GM10847 (cell line): ENCODE measurements around the gene BTK.
A peak's percentile ranks its signal among the peaks of the same experiment; 100 is the strongest.

Source experiments
- POLR2A ChIP-seq: IDR thresholded peaks from 2 replicates; pipeline ENCODE4 v1.6.1; 2011; ENCODE audit not compliant: insufficient read length; ENCODE audit errors: extremely low read depth

BTK gene

GRCh38 chrX:101368800-101369199, 17.2 kb downstream of the BTK start:
- TF ChIP-seq POLR2A: no peak

DNA sequence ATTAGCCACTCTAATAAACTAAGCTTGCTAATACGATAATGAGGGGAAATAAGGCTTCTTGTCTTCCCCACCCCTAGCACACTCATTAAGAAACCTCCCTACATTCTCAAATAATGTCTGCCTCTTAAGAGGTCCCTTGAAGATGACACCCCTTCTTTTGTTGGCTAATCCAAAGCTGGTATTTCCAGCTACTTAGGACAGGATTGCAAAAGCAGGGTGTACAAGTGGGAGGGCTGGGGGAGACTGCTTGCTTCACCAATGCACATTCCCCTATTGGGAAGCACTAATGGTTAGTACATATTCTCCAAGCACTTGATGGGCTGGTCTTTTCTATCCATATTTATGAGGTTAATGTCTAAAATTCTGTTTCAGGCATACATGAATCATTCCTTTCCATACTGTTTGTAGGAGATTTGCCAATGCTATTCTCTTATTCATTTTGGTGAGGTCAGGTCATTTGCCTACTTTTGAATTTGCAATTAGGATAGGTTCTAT, 20.6 kb downstream of the BTK start:
- no peak for TF ChIP-seq POLR2A

DNA sequence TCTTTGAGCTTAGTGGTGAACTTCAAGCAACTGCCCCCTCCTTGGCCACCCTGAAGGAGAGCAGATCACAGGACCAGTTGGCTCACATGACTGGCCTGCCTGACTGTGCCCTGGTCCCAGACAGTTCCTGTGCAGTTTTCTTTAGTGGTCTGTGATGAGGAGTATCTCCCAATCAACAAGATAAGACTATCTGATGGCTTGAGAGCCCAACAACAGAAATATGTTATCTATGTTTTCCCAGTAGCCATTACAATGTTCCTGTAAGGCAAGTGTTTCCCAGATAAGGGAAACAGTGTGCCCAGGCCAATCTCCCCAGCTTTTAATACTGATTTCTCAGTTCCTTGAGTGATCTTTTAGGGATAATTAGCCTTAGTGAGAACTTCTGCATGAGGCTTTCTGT, 23.2 kb downstream of the BTK start:
- no peak for TF ChIP-seq POLR2A

DNA sequence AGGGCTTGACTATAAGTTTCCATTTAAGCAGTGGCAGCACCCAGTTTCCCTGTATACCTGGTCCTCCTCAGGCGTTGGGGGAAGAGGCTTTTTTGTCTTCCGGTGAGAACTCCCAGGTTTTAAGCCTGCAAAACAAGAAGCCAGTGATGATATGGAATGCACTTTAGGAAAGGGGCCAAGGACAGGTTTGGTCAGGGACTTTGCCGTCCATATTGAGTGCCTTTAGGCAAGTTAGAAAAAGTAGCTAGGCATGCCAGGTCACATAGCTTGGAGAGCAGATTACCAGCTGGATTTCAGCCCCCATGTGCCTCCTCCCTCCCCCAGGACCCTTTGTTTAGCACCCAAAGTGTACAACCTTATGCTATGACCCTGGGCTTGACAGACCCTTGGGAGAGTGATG, 23.9 kb downstream of the BTK start:
- TF ChIP-seq POLR2A: no peak

DNA sequence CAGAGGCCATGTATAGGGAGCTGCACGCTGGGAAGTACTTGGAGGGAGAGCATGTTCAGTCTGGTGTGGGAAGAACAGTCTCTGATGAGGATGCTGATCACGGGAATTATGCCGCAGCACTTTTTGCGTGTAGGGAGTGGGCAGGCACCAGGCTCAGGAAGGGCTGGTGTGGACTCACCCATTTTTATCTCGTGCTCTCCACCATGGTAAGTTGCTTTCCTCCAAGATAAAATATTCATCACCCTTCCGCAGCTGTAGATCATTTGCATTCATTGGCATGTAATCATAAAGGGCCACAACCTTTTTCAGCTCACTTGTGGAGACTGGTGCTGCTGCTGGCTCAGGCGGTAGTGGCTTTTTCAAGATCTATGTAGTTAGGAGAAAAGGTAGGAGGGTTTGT, 25.6 kb downstream of the BTK start:
- TF ChIP-seq POLR2A: no peak

- no peak for TF ChIP-seq POLR2A
Measured at GRCh38 chrX:101359966-101360365, 26.0 kb downstream of the BTK start.

DNA sequence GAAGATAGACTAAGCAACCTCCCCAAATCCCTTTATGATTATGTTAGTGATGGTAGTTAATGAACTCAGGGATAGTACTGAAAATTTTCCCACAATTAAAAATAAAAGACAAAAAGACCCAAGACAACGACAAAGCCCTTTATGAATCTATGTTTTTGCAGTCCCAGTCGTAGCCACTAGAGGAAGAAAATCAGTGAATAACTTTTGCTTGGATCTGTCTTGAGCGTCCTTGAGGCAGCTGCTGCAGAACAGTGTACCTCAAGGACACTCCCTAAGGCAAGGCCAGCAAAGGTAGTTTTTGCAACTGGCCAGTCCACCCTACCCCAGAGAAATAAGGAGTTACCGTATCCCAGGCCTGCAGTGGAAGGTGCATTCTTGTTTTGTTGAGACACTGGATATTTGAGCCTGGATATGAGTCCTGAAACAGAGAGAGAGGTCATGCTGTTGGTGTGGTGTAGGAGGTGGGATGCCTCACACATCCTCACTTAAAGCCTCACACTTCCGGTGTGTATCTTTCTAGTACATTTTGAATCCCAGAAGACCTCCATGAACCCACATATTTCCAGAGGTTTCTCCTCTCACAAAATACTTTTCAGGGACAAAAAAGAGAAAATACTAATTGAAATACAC, 28.7 kb downstream of the BTK start:
- TF ChIP-seq POLR2A: no peak

DNA sequence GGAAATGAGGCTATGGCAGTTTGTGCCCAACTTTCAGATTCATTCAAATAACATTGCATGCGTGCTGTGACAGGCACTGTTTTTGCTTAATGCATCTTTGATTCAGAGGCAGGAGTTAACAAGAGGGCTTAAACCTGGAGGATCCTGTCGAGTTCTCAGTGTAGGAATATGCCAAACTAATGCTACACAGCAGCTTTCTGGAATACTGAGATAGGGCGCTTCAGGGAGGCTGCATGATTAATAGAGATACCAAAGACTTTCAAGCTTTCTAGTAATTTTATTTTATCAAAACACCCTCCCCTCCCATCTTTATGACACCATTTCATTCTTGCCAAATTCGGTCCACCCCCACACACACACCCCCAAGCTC, 36.8 kb downstream of the BTK start:
- no peak for TF ChIP-seq POLR2A

DNA sequence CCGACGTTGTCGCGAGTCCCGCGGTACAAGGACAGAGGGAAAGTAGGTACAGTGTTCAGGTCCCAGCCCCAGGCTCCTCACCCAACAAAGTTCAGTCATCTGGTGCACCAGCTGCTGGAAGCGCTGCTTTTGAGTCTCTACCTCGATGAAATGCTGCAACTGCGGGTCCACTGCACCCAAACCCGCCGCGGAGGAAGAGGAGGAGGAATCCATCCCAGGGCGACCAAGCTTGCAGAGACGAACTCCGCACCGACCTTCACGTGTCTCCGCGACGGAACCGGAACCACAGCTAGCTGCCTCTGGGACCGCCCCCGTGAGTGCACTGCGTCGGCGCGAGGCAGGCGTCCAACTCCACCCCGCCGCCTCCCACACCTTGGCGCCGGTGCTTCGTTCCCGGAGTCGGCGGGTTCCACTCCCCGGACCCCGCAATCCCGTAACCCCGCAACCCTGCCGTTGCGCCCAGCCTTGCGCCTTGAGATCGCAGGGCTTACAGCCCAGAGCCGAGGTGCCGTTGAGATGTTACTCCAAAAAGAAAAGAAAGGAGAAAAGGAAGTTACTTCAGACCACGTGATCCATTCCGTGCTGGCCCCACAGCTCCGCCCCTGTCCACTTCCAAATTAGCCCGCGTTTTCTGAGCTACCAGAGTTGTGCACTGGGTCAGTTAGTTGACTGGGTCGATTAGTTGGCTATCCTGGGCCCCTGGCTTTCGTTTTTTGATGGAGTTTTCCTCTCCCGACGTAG, 37.4 kb downstream of the BTK start, which contains the start of gene TIMM8A:
Gene TIMM8A (minus strand): TSS at position 291 of the 741 bp plus-strand sequence. CDS start 78 bp downstream, at position 213.
- peak; percentile 66 for TF ChIP-seq POLR2A

DNA sequence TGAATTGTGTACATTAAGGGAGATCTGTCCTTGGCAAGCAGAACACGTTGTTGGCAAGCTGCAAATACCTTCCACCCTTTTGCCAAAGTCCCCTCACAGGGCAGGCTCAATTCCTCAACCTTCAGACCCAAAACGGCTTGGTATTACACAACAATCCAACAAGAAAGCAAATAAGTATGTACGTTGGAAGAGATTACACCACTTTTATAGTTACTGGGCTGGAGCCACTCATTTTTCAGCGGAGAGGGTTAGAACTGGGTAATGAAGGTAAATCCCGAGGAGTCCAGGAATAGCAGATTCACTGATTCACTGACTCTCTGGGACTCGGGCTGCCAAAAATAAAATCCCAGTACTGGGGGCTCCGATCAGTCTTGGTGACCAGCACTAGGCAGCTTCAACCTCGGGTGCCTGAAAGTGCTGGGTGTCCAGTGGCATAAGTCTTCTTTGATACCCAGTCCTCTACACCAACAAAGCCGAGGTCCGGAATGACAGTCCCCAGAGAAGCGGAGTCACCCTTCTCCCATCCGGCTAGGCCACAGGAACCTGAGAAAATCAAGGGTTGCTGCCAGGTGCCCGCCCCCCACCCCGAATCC, 38.0 kb downstream of the BTK start:
- TF ChIP-seq POLR2A: no peak

- TF ChIP-seq POLR2A: no peak
Measured at GRCh38 chrX:101337776-101338271, 48.2 kb downstream of the BTK start.

DNA sequence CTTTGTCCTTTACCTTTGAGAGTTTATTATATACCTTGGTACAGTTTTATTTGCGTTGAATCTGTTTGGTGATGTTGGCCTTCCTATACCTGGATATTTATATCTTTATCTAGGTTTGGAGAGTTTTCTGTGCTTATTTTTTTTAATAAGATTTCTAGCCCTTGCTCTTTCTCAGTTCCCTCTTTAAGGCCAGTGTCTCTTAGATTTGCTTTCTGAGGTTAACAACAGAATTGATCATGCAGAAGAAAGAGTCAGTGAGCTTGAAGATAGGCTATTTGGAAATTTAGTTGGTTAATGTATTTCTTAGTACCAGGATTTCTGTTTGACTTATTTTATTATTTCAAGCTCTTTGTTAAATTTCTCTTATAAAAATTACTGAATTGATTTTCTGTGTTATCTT, 82.2 kb downstream of the BTK start:
- TF ChIP-seq POLR2A: no peak
